CD8-positive, alpha-beta memory T cell (primary cell): ENCODE results near the gene CLCN6. TPM values are rescaled to one million over a fixed set of nuclear protein-coding genes. Genes with fewer than 3 reads are reported as not detected.

Experiments
- CTCF ChIA-PET: fragments of 350-600 bp; sonication (Branson Sonifier 250); formaldehyde crosslinking; loops from one replicate; lab custom pipeline; 2021; ENCODE audit warnings: antibody characterized with exemption; lab: Charles Lee
- POLR2A ChIA-PET: fragments of 350-600 bp; sonication (Branson Sonifier 250); formaldehyde crosslinking; loops from one replicate; lab custom pipeline; 2021; ENCODE audit warnings: antibody characterized with exemption; lab: Charles Lee
- DNase-seq, 5 donors: peaks; one replicate each; pipeline versions ENCODE4 v3.0.0 to v3.0.0-alpha.2; 2020 to 2022; ENCODE audit warnings: mixed read lengths in 1 of 5
- H3K27ac ChIP-seq: one replicate; pipeline ENCODE4 v1.7.0; 2013; ENCODE audit warnings: low read depth, mild to moderate bottlenecking, low read length, moderate library complexity
- H3K27me3 ChIP-seq: 2 replicates; pipeline ENCODE4 v1.7.0; 2013; ENCODE audit warnings: low read length, mild to moderate bottlenecking; ENCODE audit not compliant: insufficient read depth, poor library complexity, severe bottlenecking
- H3K36me3 ChIP-seq: 2 replicates; pipeline ENCODE4 v1.7.0; 2013; ENCODE audit warnings: mild to moderate bottlenecking, low read length, moderate library complexity; ENCODE audit not compliant: insufficient read depth
- H3K4me1 ChIP-seq: 2 replicates; pipeline ENCODE4 v1.7.0; 2013; ENCODE audit warnings: mild to moderate bottlenecking, low read length, moderate library complexity; ENCODE audit not compliant: insufficient read depth
- H3K4me3 ChIP-seq: 2 replicates; pipeline ENCODE4 v1.7.0; 2013; ENCODE audit warnings: mild to moderate bottlenecking, low read length
- H3K9me3 ChIP-seq: 2 replicates; pipeline ENCODE4 v1.7.0; 2013; ENCODE audit warnings: mild to moderate bottlenecking, low read length
- H3K27ac Mint-ChIP-seq, 8 donors: one replicate each; pipeline ENCODE4 v1.8.0; 2020 to 2021; ENCODE audit warnings: mixed read lengths in 8 of 8, mild to moderate bottlenecking in 6 of 8, inconsistent platforms in 3 of 8, moderate library complexity in 3 of 8
- H3K27me3 Mint-ChIP-seq, 2 donors: one replicate each; pipeline ENCODE4 v1.8.0; 2020 to 2021; ENCODE audit warnings: mixed read lengths in 2 of 2, mild to moderate bottlenecking in 1 of 2, moderate library complexity in 1 of 2
- H3K36me3 Mint-ChIP-seq, 3 donors: one replicate each; pipeline ENCODE4 v1.8.0; 2020 to 2021; ENCODE audit warnings: mixed read lengths in 3 of 3, inconsistent platforms in 1 of 3, mild to moderate bottlenecking in 1 of 3
- H3K4me1 Mint-ChIP-seq, 3 donors: one replicate each; pipeline ENCODE4 v1.8.0; 2020 to 2021; ENCODE audit warnings: mixed read lengths in 3 of 3, inconsistent platforms in 1 of 3, mild to moderate bottlenecking in 1 of 3
- H3K4me3 Mint-ChIP-seq, 7 donors: one replicate each; pipeline ENCODE4 v1.8.0; 2020 to 2021; ENCODE audit warnings: mixed read lengths in 7 of 7, mild to moderate bottlenecking in 6 of 7, moderate library complexity in 4 of 7, inconsistent platforms in 2 of 7
- H3K9me3 Mint-ChIP-seq, 5 donors: one replicate each; pipeline ENCODE4 v1.8.0; 2020 to 2022; ENCODE audit warnings: mixed read lengths in 5 of 5, mild to moderate bottlenecking in 3 of 5, moderate library complexity in 2 of 5, inconsistent platforms in 1 of 5
- polyA plus RNA-seq: library from polyadenylated mRNA; unstranded; fragments of 300-500 nt; fragmentation: Illumina TruSeq; gene quantifications from one replicate; pipeline ENCODE4 v1.2.3, GENCODE V29; 2021
- total RNA-seq, 2 experiments: library from RNA; stranded (reverse); gene quantifications; one replicate each; pipeline ENCODE4 v1.2.3, GENCODE V29; 2021

CLCN6 gene
- total and polyA plus RNA-seq, 3 experiments from 2014 or later, result 1.7 to 9.3 (median 8.9) TPM

- no peaks in the 10 kb centered on the region for H3K36me3 ChIP-seq
- no peaks in the 10 kb centered on the region for H3K27me3 ChIP-seq
- Mint-ChIP-seq H3K27ac (no peak overlapping the region), H3K4me3 (no peak overlapping the region), H3K9me3 (no peaks in the 10 kb centered on the region), H3K4me1 (no peaks in the 10 kb centered on the region), H3K27me3 (peaks cover 10 to 37% of the 10 kb centered on the region in 2 donors), H3K36me3 (no peaks in the 10 kb centered on the region)
- DNase-seq, result no peak
- H3K4me1 ChIP-seq, result no peaks in the 10 kb centered on the region
- H3K4me3 ChIP-seq, result no peak overlapping the region
- CTCF ChIA-PET, result interaction anchor here (1.4 kb wide), 1 partner anchor 49 kb away, joined by 3 read pairs; no protein-coding TSS in a partner anchor
- H3K9me3 ChIP-seq, result no peaks in the 10 kb centered on the region
- POLR2A ChIA-PET, result no interaction called here
- H3K27ac ChIP-seq, result no peak overlapping the region
Measured at GRCh38 chr1:11887666-11888007, 81.6 kb downstream of the CLCN6 start.

- Histone ChIP-seq H3K4me3 (no peak overlapping the region), H3K9me3 (no peaks in the 10 kb centered on the region), H3K27me3 (peaks cover 2% of the 10 kb centered on the region), H3K4me1 (no peaks in the 10 kb centered on the region), H3K36me3 (no peaks in the 10 kb centered on the region), H3K27ac (no peak overlapping the region)
- no peak for DNase-seq
- ChIA-PET CTCF (interaction anchor here (1.4 kb wide), 1 partner anchor 50 kb away, joined by 3 read pairs; no protein-coding TSS in a partner anchor), POLR2A (no interaction called here)
- no peaks in the 10 kb centered on the region for H3K36me3 Mint-ChIP-seq
- no peaks in the 10 kb centered on the region for H3K9me3 Mint-ChIP-seq
- no peak overlapping the region for H3K27ac Mint-ChIP-seq
- H3K27me3 Mint-ChIP-seq, result peaks cover 10 to 35% of the 10 kb centered on the region in 2 donors
- no peak overlapping the region for H3K4me3 Mint-ChIP-seq
- no peaks in the 10 kb centered on the region for H3K4me1 Mint-ChIP-seq
Measured at GRCh38 chr1:11888206-11888876, 82.3 kb downstream of the CLCN6 start.

- no peak overlapping the region for H3K27ac Mint-ChIP-seq
- H3K36me3 Mint-ChIP-seq, result no peaks in the 10 kb centered on the region
- no peak overlapping the region for H3K4me3 Mint-ChIP-seq
- H3K4me1 Mint-ChIP-seq, result no peaks in the 10 kb centered on the region
- ChIA-PET CTCF (interaction anchor here (1.4 kb wide), 1 partner anchor 50 kb away, joined by 3 read pairs; no protein-coding TSS in a partner anchor), POLR2A (no interaction called here)
- no peak for DNase-seq
- Histone ChIP-seq H3K36me3 (no peaks in the 10 kb centered on the region), H3K4me3 (no peak overlapping the region), H3K27me3 (peaks cover 5% of the 10 kb centered on the region), H3K27ac (no peak overlapping the region), H3K9me3 (no peaks in the 10 kb centered on the region), H3K4me1 (no peaks in the 10 kb centered on the region)
- peaks cover 11 to 34% of the 10 kb centered on the region in 2 donors for H3K27me3 Mint-ChIP-seq
- no peaks in the 10 kb centered on the region for H3K9me3 Mint-ChIP-seq
Measured at GRCh38 chr1:11888877-11889208, 82.9 kb downstream of the CLCN6 start.

DNA sequence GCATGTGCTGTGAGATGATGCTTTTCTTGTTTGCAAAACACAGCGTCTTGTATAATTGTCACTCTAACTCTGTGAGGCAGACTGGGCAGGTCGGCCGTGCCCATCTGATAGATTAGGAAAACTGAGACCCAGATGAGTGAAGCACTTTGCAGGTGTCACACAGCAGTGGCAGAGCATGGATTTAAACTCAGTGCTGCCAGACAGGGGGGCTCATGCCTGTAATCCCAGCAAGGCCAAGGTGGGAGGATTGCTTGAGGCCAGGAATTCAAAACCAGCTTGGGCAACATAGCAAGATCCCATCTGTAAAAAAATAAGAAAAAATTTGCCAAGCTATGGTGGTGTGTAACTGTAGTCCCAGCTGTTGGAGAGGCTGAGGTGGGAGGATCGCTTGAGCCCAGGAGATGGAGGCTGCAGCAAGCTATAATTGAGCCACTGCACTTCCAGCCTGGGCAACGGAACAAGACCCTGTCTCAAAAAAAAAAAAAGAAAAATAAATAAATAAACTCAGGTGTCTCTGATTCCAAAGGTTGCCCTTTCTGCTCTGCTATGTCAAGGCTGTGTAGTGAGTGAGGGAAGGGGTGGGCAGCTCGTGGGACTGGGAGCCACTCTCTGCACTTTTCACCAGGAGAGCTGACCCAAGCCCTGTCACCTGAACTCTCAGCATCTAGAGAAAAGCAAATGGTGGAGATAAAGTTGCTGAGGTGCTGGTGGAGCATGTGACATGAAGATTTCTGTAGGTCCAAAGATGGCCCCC is 85.6 kb downstream of the CLCN6 start:
- no peaks in the 10 kb centered on the region for H3K36me3 Mint-ChIP-seq
- no peak for DNase-seq
- Histone ChIP-seq H3K27me3 (peaks cover 5% of the 10 kb centered on the region), H3K9me3 (no peaks in the 10 kb centered on the region), H3K4me3 (no peak overlapping the region), H3K36me3 (no peaks in the 10 kb centered on the region), H3K4me1 (no peaks in the 10 kb centered on the region), H3K27ac (no peak overlapping the region)
- peaks cover 18 to 32% of the 10 kb centered on the region in 2 donors for H3K27me3 Mint-ChIP-seq
- POLR2A ChIA-PET, result no interaction called here
- H3K9me3 Mint-ChIP-seq, result no peaks in the 10 kb centered on the region
- no peaks in the 10 kb centered on the region for H3K4me1 Mint-ChIP-seq
- CTCF ChIA-PET, result interaction anchor here (1.1 to 1.7 kb wide), 4 partner anchors 15 to 106 kb away, joined by 3 to 4 read pairs (median 3); no protein-coding TSS in a partner anchor
- peak overlapping the region in 1 of 8 donors; percentile 50 for H3K27ac Mint-ChIP-seq
- H3K4me3 Mint-ChIP-seq, result no peak overlapping the region

Other genes starting within 250 kb of the CLCN6 start
- 1 to 10 TPM; 1.8 to 2.0 TPM for gene FBXO2, start 151.8 kb upstream of the CLCN6 start, total RNA-seq
- gene FBXO2, start 151.8 kb upstream of the CLCN6 start, polyA plus RNA-seq, result 4.6 TPM
- gene FBXO44, start 151.3 kb upstream of the CLCN6 start, total RNA-seq, result 10 to 100 TPM; 14.2 to 16.0 TPM
- 12.0 TPM for gene FBXO44, start 151.3 kb upstream of the CLCN6 start, polyA plus RNA-seq
- gene FBXO6, start 142.0 kb upstream of the CLCN6 start, total RNA-seq, result 1 to 10 TPM; 8.8 to 9.4 TPM
- 30.4 TPM for gene FBXO6, start 142.0 kb upstream of the CLCN6 start, polyA plus RNA-seq
- gene MAD2L2, start 125.0 kb upstream of the CLCN6 start, total RNA-seq, result 10 to 100 TPM; 60.1 to 66.2 TPM
- 57.2 TPM for gene MAD2L2, start 125.0 kb upstream of the CLCN6 start, polyA plus RNA-seq
- under 1 TPM; 0.09 to 0.11 TPM for gene DRAXIN, start 114.5 kb upstream of the CLCN6 start, total RNA-seq
- 0.12 TPM for gene DRAXIN, start 114.5 kb upstream of the CLCN6 start, polyA plus RNA-seq
- 10 to 100 TPM in 1 of 2 experiments, 1 to 10 TPM in 1; 9.7 to 10.6 TPM for gene AGTRAP, start 70.1 kb upstream of the CLCN6 start, total RNA-seq
- gene AGTRAP, start 70.1 kb upstream of the CLCN6 start, polyA plus RNA-seq, result 103 TPM
- gene C1orf167, start 44.0 kb upstream of the CLCN6 start, total RNA-seq, result not detected
- gene C1orf167, start 44.0 kb upstream of the CLCN6 start, polyA plus RNA-seq, result 0.81 TPM
- 10 to 100 TPM; 13.5 to 16.3 TPM for gene MTHFR, start 227 bp upstream of the CLCN6 start, total RNA-seq
- gene MTHFR, start 227 bp upstream of the CLCN6 start, polyA plus RNA-seq, result 10.0 TPM
- not detected for gene NPPA, start 41.6 kb downstream of the CLCN6 start, total RNA-seq
- gene NPPA, start 41.6 kb downstream of the CLCN6 start, polyA plus RNA-seq, result not detected
- not detected for gene NPPB, start 52.8 kb downstream of the CLCN6 start, total RNA-seq
- not detected for gene NPPB, start 52.8 kb downstream of the CLCN6 start, polyA plus RNA-seq
- 10 to 100 TPM; 31.3 to 33.9 TPM for gene KIAA2013, start 120.2 kb downstream of the CLCN6 start, total RNA-seq
- gene KIAA2013, start 120.2 kb downstream of the CLCN6 start, polyA plus RNA-seq, result 63.2 TPM
- gene PLOD1, start 128.5 kb downstream of the CLCN6 start, total RNA-seq, result 10 to 100 TPM; 25.8 to 31.0 TPM
- gene PLOD1, start 128.5 kb downstream of the CLCN6 start, polyA plus RNA-seq, result 9.4 TPM
- 10 to 100 TPM; 97.1 to 97.2 TPM for gene MFN2, start 174.3 kb downstream of the CLCN6 start, total RNA-seq
- gene MFN2, start 174.3 kb downstream of the CLCN6 start, polyA plus RNA-seq, result 40.9 TPM
- 10 to 100 TPM; 37.0 to 37.6 TPM for gene MIIP, start 213.3 kb downstream of the CLCN6 start, total RNA-seq
- 31.6 TPM for gene MIIP, start 213.3 kb downstream of the CLCN6 start, polyA plus RNA-seq